Smooth muscle cell (in vitro differentiated cells): Measurements from ENCODE around the gene YKT6. TPM values are rescaled to one million over a fixed set of nuclear protein-coding genes. Genes with fewer than 3 reads are reported as not detected.

Source experiments
- DNase-seq: peaks from one replicate; lab custom pipeline; 2025; ENCODE audit not compliant: unreplicated experiment; lab: John Stamatoyannopoulos, UW
- H2AFZ ChIP-seq: fragments of 200-600 bp; sonication (generic); 2 replicates; pipeline ENCODE4 v1.6.0; 2016; ENCODE audit warnings: antibody characterized with exemption, low read depth, mild to moderate bottlenecking
- H3F3A ChIP-seq: fragments of 200-600 bp; sonication (generic); 2 replicates; pipeline ENCODE4 v1.6.0; 2017; ENCODE audit warnings: antibody characterized with exemption, low read depth
- H3K27ac ChIP-seq: fragments of 200-600 bp; sonication (generic); 2 replicates; pipeline ENCODE4 v1.5.1; 2016; ENCODE audit warnings: low read depth, mild to moderate bottlenecking
- H3K27me3 ChIP-seq: fragments of 200-600 bp; sonication (generic); 2 replicates; pipeline ENCODE4 v1.6.1; 2016; ENCODE audit warnings: low read depth, mild to moderate bottlenecking
- H3K36me3 ChIP-seq: fragments of 200-600 bp; sonication (generic); 2 replicates; pipeline ENCODE4 v1.5.1; 2016; ENCODE audit warnings: low read depth
- H3K4me1 ChIP-seq: fragments of 200-600 bp; sonication (generic); 2 replicates; pipeline ENCODE4 v1.5.1; 2016; ENCODE audit warnings: low read depth
- H3K4me2 ChIP-seq: fragments of 200-600 bp; sonication (generic); 2 replicates; pipeline ENCODE4 v1.6.0; 2016; ENCODE audit warnings: mild to moderate bottlenecking
- H3K4me3 ChIP-seq: fragments of 200-600 bp; sonication (generic); 2 replicates; pipeline ENCODE4 v1.5.1; 2016; ENCODE audit warnings: mild to moderate bottlenecking
- H3K79me2 ChIP-seq: fragments of 200-600 bp; sonication (generic); 2 replicates; pipeline ENCODE4 v1.6.0; 2016; ENCODE audit warnings: low read depth, mild to moderate bottlenecking
- H3K9ac ChIP-seq: fragments of 200-600 bp; sonication (generic); 2 replicates; pipeline ENCODE4 v1.6.0; 2016; ENCODE audit warnings: low read depth
- H3K9me3 ChIP-seq: fragments of 200-600 bp; sonication (generic); replicated peaks from 2 replicates; pipeline ENCODE4 v1.5.1; 2016; ENCODE audit warnings: low read depth
- H4K20me1 ChIP-seq: fragments of 200-600 bp; sonication (generic); 2 replicates; pipeline ENCODE4 v1.6.0; 2016; ENCODE audit warnings: low read depth
- CTCF ChIP-seq: fragments of 200-600 bp; sonication (generic); IDR thresholded peaks from 2 replicates; pipeline ENCODE4 v1.5.1; 2017; ENCODE audit warnings: borderline replicate concordance, mild to moderate bottlenecking, antibody characterized with exemption; ENCODE audit not compliant: insufficient read depth, poor library complexity, severe bottlenecking
- WGBS: methylation state at CpG from one replicate; pipeline ENCODE4 v1.1.7; 2016; ENCODE audit warnings: low lambda C conversion rate; 5-methylcytosine and 5-hydroxymethylcytosine counted together
- polyA plus RNA-seq: library from polyadenylated mRNA; unstranded; fragments of >200 nt; fragmentation: Nextera tagmentation; extraction: Ambion mirVana; gene quantifications from 2 replicates; pipeline ENCODE4 v1.2.1, GENCODE V29; 2016
- total RNA-seq: library from RNA; depleted of rRNA; stranded (reverse); fragments of >200 nt; gene quantifications from 2 replicates; pipeline ENCODE4 v1.2.3, GENCODE V29; 2014

Gene YKT6
- total RNA-seq (64.2 and 95.9 TPM in 2 replicates), polyA plus RNA-seq (86.5 and 87.4 TPM in 2 replicates)

GRCh38 chr7:44200699-44201461 is at the start of gene YKT6:
YKT6 (plus strand) TSS chr7:44200978; CDS start chr7:44201136, 158 bp downstream.
- H3K27ac ChIP-seq: peak within 1 kb of the TSS; percentile 64
- peaks cover 9% of the 10 kb centered on the region for H3K36me3 ChIP-seq
- peak within 1 kb of the TSS; percentile 92 for H3K9ac ChIP-seq
- no peaks in the 10 kb centered on the region for H3K4me1 ChIP-seq
- TF ChIP-seq CTCF: peak; percentile 49
- DNase-seq: peak; percentile 38
- under 1% methylated on average over 50 of the region's 58 CpGs for WGBS
- peak within 1 kb of the TSS; percentile 96 for H3K4me2 ChIP-seq
- H3F3A ChIP-seq: no peaks in the 10 kb centered on the region
- H3K4me3 ChIP-seq: peak within 1 kb of the TSS; percentile 92
- no peaks in the 10 kb centered on the region for H3K9me3 ChIP-seq
- no peaks in the 10 kb centered on the region for H3K27me3 ChIP-seq
- H2AFZ ChIP-seq: peak within 1 kb of the TSS; percentile 8
- H4K20me1 ChIP-seq: peaks cover 46% of the 10 kb centered on the region
- H3K79me2 ChIP-seq: peaks cover 44% of the 10 kb centered on the region

- no peak overlapping the region for H3K27ac ChIP-seq
- H3K4me1 ChIP-seq: no peaks in the 10 kb centered on the region
- H3K9ac ChIP-seq: no peak overlapping the region
- no peak overlapping the region for H3K4me2 ChIP-seq
- WGBS: 95% methylated on average over 9 of the region's 9 CpGs
- H3K36me3 ChIP-seq: no peaks in the 10 kb centered on the region
- H3K9me3 ChIP-seq: no peaks in the 10 kb centered on the region
- H4K20me1 ChIP-seq: no peaks in the 10 kb centered on the region
- H3K27me3 ChIP-seq: no peaks in the 10 kb centered on the region
- no peaks in the 10 kb centered on the region for H3F3A ChIP-seq
- H3K4me3 ChIP-seq: no peak overlapping the region
- no peak overlapping the region for H2AFZ ChIP-seq
- no peaks in the 10 kb centered on the region for H3K79me2 ChIP-seq
- no peak for DNase-seq
- no peak for TF ChIP-seq CTCF
These were observed 48.8 kb upstream of the YKT6 start for GRCh38 chr7:44151956-44152355.

GRCh38 chr7:44152971-44153947 is 47.5 kb upstream of the YKT6 start:
- Histone ChIP-seq H3K4me3 (no peak overlapping the region), H3F3A (no peaks in the 10 kb centered on the region), H3K4me2 (no peak overlapping the region), H3K9me3 (no peaks in the 10 kb centered on the region), H3K27me3 (no peaks in the 10 kb centered on the region), H3K9ac (no peak overlapping the region), H3K79me2 (no peaks in the 10 kb centered on the region), H3K4me1 (no peaks in the 10 kb centered on the region), H3K27ac (no peak overlapping the region), H4K20me1 (no peaks in the 10 kb centered on the region), H2AFZ (no peak overlapping the region), H3K36me3 (no peaks in the 10 kb centered on the region)
- TF ChIP-seq CTCF: no peak
- 90% methylated on average over 20 of the region's 22 CpGs for WGBS
- no peak for DNase-seq
